Type B pancreatic cell (in vitro differentiated cells): Measurements from ENCODE around the gene CYSLTR2. TPM values are rescaled to one million over a fixed set of nuclear protein-coding genes. Genes with fewer than 3 reads are reported as not detected.

Experiments
- DNase-seq: peaks from one replicate; pipeline ENCODE4 v3.0.0; 2021; ENCODE audit warnings: mixed read lengths; ENCODE audit not compliant: unreplicated experiment; ENCODE audit errors: extremely low spot score
- H3K27ac Mint-ChIP-seq: 2 replicates; pipeline ENCODE4 v1.8.0; 2021; ENCODE audit warnings: mild to moderate bottlenecking, mixed read lengths
- H3K27me3 Mint-ChIP-seq: 2 replicates; pipeline ENCODE4 v1.8.0; 2021; ENCODE audit warnings: mixed read lengths
- H3K36me3 Mint-ChIP-seq: 2 replicates; pipeline ENCODE4 v1.8.0; 2021; ENCODE audit warnings: mixed read lengths
- H3K4me1 Mint-ChIP-seq: one replicate; pipeline ENCODE4 v1.8.0; 2021; ENCODE audit warnings: mixed read lengths; ENCODE audit not compliant: unreplicated experiment
- H3K4me3 Mint-ChIP-seq: 2 replicates; pipeline ENCODE4 v1.8.0; 2021; ENCODE audit warnings: mild to moderate bottlenecking, mixed read lengths
- H3K9me3 Mint-ChIP-seq: 2 replicates; pipeline ENCODE4 v1.8.0; 2021; ENCODE audit warnings: mixed read lengths
- total RNA-seq: library from RNA; stranded (reverse); gene quantifications from 2 replicates; pipeline ENCODE4 v1.2.1, GENCODE V29; 2021; ENCODE audit warnings: low replicate concordance
- TF ChIP-seq, protein P1 (sequence below): fragments of 200-600 bp; sonication (generic); conservative IDR thresholded peaks from 2 replicates; pipeline ENCODE4 v1.5.0; 2021; ENCODE audit warnings: antibody characterized with exemption, mild to moderate bottlenecking

CYSLTR2 gene
- total RNA-seq, 1 donor from 2014 or later = 4.7 TPM

DNA sequence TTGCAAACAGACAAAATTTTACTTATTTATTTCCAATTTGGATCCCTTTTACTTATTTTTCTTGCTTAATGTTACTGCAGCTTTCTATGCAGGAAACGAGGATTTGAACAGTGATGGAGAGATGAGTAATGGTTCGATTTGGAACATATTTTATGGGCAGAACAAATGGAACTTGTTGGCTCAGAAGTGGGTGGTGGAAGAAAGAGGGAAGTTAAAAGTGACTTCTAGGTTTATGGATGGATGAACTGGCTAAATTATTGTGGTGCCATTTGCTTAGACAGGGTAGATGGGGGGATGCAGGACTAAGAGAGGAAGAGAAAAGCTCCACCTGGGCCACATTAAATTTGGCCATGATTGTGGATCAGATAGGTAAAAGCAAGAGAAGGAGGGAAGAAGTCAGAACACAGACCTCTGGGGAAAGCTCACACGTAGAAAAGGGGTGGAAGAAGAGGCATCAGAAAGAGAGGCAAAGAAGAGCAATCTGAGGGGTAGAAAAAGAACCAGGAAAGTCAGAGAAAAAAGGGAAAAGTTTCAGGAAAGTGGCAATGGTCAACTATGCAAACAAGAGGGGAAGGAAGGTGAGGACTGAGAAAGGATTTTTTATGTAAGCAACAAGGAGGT is 768 bp upstream of the CYSLTR2 start:
- no peaks in the 10 kb centered on the region for H3K36me3 Mint-ChIP-seq
- DNase-seq = no peak

DNA sequence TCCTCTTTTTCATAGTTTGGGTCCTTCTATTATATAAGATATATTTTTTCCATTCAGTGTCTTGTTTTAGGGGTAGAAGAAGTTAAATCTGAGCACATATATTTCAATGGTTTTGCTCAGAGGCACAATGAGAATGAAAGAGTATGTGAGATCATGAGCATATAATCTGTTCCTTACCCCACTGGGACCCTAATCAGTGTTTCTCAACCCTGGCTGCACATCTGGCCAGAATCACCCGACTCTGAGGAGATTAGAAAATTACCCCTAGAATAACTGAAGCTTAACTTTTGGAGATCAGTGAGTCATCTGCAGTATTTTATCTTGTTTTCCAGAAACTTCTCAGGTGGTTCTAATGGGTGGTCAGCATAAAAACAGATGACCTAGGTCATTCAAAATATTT is 782 bp downstream of the CYSLTR2 start:
- TF ChIP-seq, protein P1, sequence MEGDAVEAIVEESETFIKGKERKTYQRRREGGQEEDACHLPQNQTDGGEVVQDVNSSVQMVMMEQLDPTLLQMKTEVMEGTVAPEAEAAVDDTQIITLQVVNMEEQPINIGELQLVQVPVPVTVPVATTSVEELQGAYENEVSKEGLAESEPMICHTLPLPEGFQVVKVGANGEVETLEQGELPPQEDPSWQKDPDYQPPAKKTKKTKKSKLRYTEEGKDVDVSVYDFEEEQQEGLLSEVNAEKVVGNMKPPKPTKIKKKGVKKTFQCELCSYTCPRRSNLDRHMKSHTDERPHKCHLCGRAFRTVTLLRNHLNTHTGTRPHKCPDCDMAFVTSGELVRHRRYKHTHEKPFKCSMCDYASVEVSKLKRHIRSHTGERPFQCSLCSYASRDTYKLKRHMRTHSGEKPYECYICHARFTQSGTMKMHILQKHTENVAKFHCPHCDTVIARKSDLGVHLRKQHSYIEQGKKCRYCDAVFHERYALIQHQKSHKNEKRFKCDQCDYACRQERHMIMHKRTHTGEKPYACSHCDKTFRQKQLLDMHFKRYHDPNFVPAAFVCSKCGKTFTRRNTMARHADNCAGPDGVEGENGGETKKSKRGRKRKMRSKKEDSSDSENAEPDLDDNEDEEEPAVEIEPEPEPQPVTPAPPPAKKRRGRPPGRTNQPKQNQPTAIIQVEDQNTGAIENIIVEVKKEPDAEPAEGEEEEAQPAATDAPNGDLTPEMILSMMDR = no peak
- Mint-ChIP-seq H3K4me1 (peaks cover 23% of the 10 kb centered on the region), H3K9me3 (no peaks in the 10 kb centered on the region), H3K36me3 (no peaks in the 10 kb centered on the region), H3K4me3 (peak overlapping the region; percentile 42), H3K27ac (no peak overlapping the region), H3K27me3 (no peaks in the 10 kb centered on the region)
- DNase-seq = no peak

More for the DNA sequence above, 768 bp upstream of the CYSLTR2 start:
- no peaks in the 10 kb centered on the region for H3K27me3 Mint-ChIP-seq
- no peaks in the 10 kb centered on the region for H3K9me3 Mint-ChIP-seq
- H3K27ac Mint-ChIP-seq = peak overlapping the region; percentile 18
- TF ChIP-seq, protein P1 = no peak
- peaks cover 23% of the 10 kb centered on the region for H3K4me1 Mint-ChIP-seq
- peak overlapping the region; percentile 38 for H3K4me3 Mint-ChIP-seq

DNA sequence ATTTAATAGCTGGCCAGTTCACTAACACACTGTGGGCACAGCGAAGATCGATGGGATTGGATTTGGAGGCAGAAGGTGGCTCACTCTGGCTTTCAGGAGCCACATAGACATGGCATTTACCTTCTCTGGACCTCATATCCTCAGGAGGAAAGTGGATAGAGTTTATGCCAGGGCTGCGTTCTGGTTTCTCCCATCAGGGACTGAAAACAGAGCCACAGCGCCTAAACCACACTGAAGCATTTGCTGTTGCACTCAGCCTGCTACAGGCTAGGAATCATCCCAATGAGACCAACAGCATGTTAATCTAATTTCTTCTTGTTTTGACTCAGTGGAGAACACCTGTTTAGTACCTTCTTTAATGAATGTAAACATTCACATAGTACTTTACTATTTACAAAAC is 1.6 kb downstream of the CYSLTR2 start:
- Mint-ChIP-seq H3K4me3 (no peak overlapping the region), H3K36me3 (no peaks in the 10 kb centered on the region), H3K4me1 (peaks cover 19% of the 10 kb centered on the region), H3K9me3 (no peaks in the 10 kb centered on the region), H3K27me3 (no peaks in the 10 kb centered on the region), H3K27ac (no peak overlapping the region)
- TF ChIP-seq, protein P1 = no peak
- no peak for DNase-seq

DNA sequence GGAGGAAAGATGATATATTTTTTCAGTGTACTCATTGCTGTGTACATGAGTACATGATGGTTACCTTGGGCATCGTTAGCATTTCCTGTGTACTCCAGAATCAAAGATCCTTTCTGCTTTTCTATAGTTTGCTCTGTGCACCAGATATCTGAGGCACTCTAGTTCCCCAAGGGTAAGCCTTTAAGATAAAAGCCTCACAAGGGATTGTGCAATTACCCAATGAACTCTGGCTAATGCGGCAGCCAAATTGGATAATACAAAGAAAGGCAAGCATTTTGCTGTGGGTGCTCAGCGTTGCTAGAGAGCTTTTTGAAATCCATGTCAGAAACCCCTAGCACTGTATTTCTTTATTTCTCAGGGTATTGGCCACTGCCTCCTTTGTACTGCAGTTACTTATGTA is 2.9 kb downstream of the CYSLTR2 start:
- H3K36me3 Mint-ChIP-seq = no peaks in the 10 kb centered on the region
- DNase-seq = no peak
- peaks cover 14% of the 10 kb centered on the region for H3K4me1 Mint-ChIP-seq
- H3K4me3 Mint-ChIP-seq = no peak overlapping the region
- no peaks in the 10 kb centered on the region for H3K27me3 Mint-ChIP-seq
- no peak overlapping the region for H3K27ac Mint-ChIP-seq
- H3K9me3 Mint-ChIP-seq = no peaks in the 10 kb centered on the region
- TF ChIP-seq, protein P1 = no peak

DNA sequence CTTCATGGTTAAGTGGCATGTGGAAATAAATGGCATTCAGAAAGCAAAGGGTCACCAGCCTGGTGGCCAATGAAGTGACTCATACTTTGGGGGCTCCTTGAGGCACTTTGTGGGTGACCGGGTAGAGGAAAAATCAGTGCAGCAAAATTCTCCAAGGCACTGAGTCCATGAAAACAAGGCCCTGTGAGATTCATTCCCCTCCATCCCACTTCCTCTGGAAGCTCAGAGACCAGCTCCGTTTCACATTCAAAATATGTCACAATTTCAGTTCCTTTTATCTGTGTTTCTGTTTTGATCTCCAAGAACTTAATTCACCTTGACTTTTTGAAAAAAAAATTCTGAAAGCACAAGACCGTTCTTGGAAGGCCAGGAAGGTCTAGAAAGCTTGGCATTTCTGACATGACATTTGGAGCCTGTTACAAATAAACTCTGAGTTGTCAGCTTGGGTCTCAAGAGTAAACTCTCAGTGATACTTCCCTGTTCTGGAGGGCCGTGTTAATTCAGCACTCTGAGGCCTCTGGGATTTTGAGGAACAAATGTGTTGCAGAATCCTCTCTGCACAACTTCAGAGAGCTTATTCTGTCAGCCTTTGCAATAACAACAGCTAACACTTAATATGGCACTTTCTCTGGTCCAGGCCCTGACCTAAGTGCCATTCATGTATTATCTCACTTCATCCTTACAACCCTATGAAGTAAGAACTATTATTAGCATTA is 6.8 kb downstream of the CYSLTR2 start:
- peaks cover 5% of the 10 kb centered on the region for H3K9me3 Mint-ChIP-seq
- H3K27ac Mint-ChIP-seq = no peak overlapping the region
- H3K36me3 Mint-ChIP-seq = no peaks in the 10 kb centered on the region
- TF ChIP-seq, protein P1 = no peak
- no peaks in the 10 kb centered on the region for H3K4me1 Mint-ChIP-seq
- no peaks in the 10 kb centered on the region for H3K27me3 Mint-ChIP-seq
- DNase-seq = no peak
- no peak overlapping the region for H3K4me3 Mint-ChIP-seq
